ENCODE results near the gene HECTD2. TPM values are rescaled to one million over a fixed set of nuclear protein-coding genes. Genes with fewer than 3 reads are reported as not detected.

The HECTD2 gene
- total RNA-seq, 4 donors from 2014 or later, result 4.2 to 7.1 (median 6.2) TPM

GRCh38 chr10:91536111-91536510 is 126.0 kb downstream of the HECTD2 start:
- WGBS, 2 donors, result 53 to 68% methylated on average over 4 of the region's 4 CpGs
- TF ChIP-seq POLR2A (IDR thresholded peaks at IDR 0.05), result no peak
- TF ChIP-seq CTCF (IDR thresholded peaks at IDR 0.05), result no peak
- DNase-seq (ENCODE audit: low spot score in 2 of 2), result no peak
- H3K4me3 ChIP-seq (ENCODE audit: low read depth, poor library complexity, severe bottlenecking), result no peak overlapping the region
- intact Hi-C loops (cut with DNase I; ENCODE audit: low total_unique reads), result no loop called here

GRCh38 chr10:91536733-91537132 is 126.6 kb downstream of the HECTD2 start:
- no peak for DNase-seq (ENCODE audit: low spot score in 2 of 2)
- intact Hi-C loops (cut with DNase I; ENCODE audit: low total_unique reads), result no loop called here
- no peak overlapping the region for H3K4me3 ChIP-seq (ENCODE audit: low read depth, poor library complexity, severe bottlenecking)
- TF ChIP-seq CTCF (IDR thresholded peaks at IDR 0.05), result no peak
- no peak for TF ChIP-seq POLR2A (IDR thresholded peaks at IDR 0.05)
- WGBS, 2 donors, result 63 to 66% methylated on average over 2 of the region's 2 CpGs

GRCh38 chr10:91537614-91538383 is 127.7 kb downstream of the HECTD2 start:
- H3K4me3 ChIP-seq (ENCODE audit: low read depth, poor library complexity, severe bottlenecking), result no peak overlapping the region
- 94 to 97% methylated on average over 4 of the region's 4 CpGs for WGBS, 2 donors
- no peak for DNase-seq (ENCODE audit: low spot score in 2 of 2)
- intact Hi-C loops (cut with DNase I; ENCODE audit: low total_unique reads), result no loop called here
- TF ChIP-seq POLR2A (IDR thresholded peaks at IDR 0.05) (no peak), CTCF (IDR thresholded peaks at IDR 0.05) (no peak)

- no peak overlapping the region for H3K4me3 ChIP-seq (ENCODE audit: low read depth, poor library complexity, severe bottlenecking)
- intact Hi-C loops (cut with DNase I; ENCODE audit: low total_unique reads), result no loop called here
- whole genome bisulfite sequencing, 2 donors, result 89 to 93% methylated on average over 5 of the region's 5 CpGs
- TF ChIP-seq POLR2A (IDR thresholded peaks at IDR 0.05), result no peak
- no peak for TF ChIP-seq CTCF (IDR thresholded peaks at IDR 0.05)
- no peak for DNase-seq (ENCODE audit: low spot score in 2 of 2)
Observed at GRCh38 chr10:91539930-91540329, 129.8 kb downstream of the HECTD2 start.

GRCh38 chr10:91540733-91541132 is 130.6 kb downstream of the HECTD2 start:
- no peak for TF ChIP-seq POLR2A (IDR thresholded peaks at IDR 0.05)
- no peak for TF ChIP-seq CTCF (IDR thresholded peaks at IDR 0.05)
- intact Hi-C loops (cut with DNase I; ENCODE audit: low total_unique reads), result no loop called here
- no peak for DNase-seq (ENCODE audit: low spot score in 2 of 2)
- H3K4me3 ChIP-seq (ENCODE audit: low read depth, poor library complexity, severe bottlenecking), result no peak overlapping the region
- 60 to 96% methylated on average over 6 of the region's 6 CpGs for WGBS, 2 donors

GRCh38 chr10:91541481-91541880 is 131.3 kb downstream of the HECTD2 start:
- 33 to 45% methylated on average over 6 of the region's 6 CpGs for WGBS, 2 donors
- DNase-seq (ENCODE audit: low spot score in 2 of 2), result no peak
- intact Hi-C loops (cut with DNase I; ENCODE audit: low total_unique reads), result no loop called here
- no peak overlapping the region for H3K4me3 ChIP-seq (ENCODE audit: low read depth, poor library complexity, severe bottlenecking)
- TF ChIP-seq POLR2A (IDR thresholded peaks at IDR 0.05) (no peak), CTCF (IDR thresholded peaks at IDR 0.05) (no peak)

All from lower leg skin (tissue), 4 donors.